Measurements from ENCODE around the gene JMJD7.

DNA sequence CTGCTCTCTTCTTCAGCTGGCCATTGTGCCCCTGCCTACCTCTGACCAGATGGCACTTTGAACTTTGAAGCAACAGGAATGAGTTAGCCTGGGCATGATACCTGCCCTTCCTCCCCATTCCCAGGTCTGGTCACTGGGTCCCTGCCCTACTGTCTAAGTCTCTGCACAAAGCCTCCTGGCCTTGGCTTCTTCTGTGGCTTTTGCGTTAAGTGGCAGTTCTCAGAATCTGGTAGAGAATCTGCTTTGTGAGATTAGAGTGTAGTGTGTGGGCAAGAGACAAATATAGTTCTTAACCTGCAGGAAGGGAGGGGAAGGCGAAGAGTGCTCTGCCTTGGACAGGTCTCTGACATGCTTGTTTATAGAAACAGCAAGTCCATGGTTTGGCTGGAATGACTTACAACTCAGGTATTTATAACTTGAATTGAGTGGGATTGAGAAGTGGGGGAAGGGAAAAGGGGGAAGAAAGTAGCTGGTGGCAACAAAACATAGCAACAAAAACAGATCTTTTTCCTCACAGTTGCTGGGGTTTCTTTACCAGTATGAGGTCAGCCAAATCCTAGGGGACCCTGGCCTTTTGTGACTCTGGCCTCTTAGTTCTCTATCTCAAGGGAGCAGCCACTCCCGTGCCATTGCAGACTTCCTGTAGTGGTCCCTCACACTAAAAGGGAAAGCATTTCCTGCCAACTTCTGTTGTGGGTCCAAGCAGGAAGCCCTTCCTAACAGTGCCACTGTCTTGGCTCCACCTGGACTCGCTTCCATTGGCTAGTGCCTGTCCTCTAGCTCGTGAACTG lies 36.9 kb upstream of the JMJD7 start:
- TF ChIP-seq POLR2A (IDR thresholded peaks at IDR 0.05): no peak
- TF ChIP-seq, protein P1, sequence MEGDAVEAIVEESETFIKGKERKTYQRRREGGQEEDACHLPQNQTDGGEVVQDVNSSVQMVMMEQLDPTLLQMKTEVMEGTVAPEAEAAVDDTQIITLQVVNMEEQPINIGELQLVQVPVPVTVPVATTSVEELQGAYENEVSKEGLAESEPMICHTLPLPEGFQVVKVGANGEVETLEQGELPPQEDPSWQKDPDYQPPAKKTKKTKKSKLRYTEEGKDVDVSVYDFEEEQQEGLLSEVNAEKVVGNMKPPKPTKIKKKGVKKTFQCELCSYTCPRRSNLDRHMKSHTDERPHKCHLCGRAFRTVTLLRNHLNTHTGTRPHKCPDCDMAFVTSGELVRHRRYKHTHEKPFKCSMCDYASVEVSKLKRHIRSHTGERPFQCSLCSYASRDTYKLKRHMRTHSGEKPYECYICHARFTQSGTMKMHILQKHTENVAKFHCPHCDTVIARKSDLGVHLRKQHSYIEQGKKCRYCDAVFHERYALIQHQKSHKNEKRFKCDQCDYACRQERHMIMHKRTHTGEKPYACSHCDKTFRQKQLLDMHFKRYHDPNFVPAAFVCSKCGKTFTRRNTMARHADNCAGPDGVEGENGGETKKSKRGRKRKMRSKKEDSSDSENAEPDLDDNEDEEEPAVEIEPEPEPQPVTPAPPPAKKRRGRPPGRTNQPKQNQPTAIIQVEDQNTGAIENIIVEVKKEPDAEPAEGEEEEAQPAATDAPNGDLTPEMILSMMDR (IDR thresholded peaks at IDR 0.05 in 8 of 11, conservative IDR thresholded peaks at IDR 0.05 in 3 of 11): no peak
